ENCODE results near the gene ALG14. TPM values are rescaled to one million over a fixed set of nuclear protein-coding genes. Genes with fewer than 3 reads are reported as not detected.

Gene ALG14
- total and polyA plus RNA-seq, 2 donors (not counting 1 experiment from before 2014, with no cell fraction given) = 0.92 to 2.6 TPM

DNA sequence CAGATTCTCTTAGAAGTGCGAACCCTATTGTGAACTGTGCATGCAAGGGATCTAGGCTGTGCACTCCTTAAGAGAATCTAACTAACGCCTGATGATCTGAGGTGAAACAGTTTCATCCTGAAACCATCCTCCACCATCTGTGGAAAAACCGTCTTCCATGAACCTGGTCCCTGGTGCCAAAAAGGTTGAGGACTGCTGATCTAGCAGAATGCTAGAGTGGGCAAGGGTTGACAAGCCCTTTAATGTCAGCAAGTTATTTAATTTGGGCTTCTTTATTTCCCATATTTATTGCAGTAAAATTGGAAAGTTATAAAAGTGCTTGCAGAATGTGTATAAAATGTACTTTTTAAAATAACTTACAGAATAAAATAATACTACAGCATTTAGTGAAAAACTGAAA, 26.4 kb downstream of the ALG14 start:
- Histone ChIP-seq H3K79me2 (ENCODE audit: control insufficient read depth, insufficient read depth, low read length) (no peaks in the 10 kb centered on the region), H3K4me2 (replicated peaks; ENCODE audit: low read depth, low read length, poor library complexity, severe bottlenecking) (no peak overlapping the region), H2AFZ (ENCODE audit: insufficient read depth, low read depth, low read length, poor library complexity, severe bottlenecking) (no peak overlapping the region), H3K27ac (ENCODE audit: low read length in 2 of 2) (no peak overlapping the region), H3K36me3 (replicated peaks in 1 of 2; ENCODE audit: control extremely low read depth in 1 of 2, control insufficient read depth in 1 of 2, extremely low read depth in 1 of 2, insufficient read depth in 2 of 2, low read length in 1 of 2) (no peaks in the 10 kb centered on the region), H3K4me1 (ENCODE audit: control insufficient read depth in 2 of 2, insufficient read depth in 2 of 2, low read length in 2 of 2) (peaks cover 0 to 3% of the 10 kb centered on the region in 2 donors), H3K9me3 (ENCODE audit: control extremely low read depth in 1 of 3, control insufficient read depth in 2 of 3, insufficient read depth in 1 of 3, low read length in 2 of 3) (no peaks in the 10 kb centered on the region), H3K27me3 (replicated peaks in 1 of 4; ENCODE audit: control extremely low read depth in 1 of 4, control insufficient read depth in 3 of 4, insufficient read depth in 4 of 4, low read length in 3 of 4) (no peaks in the 10 kb centered on the region), H4K20me1 (ENCODE audit: control insufficient read depth, insufficient read depth, low read length, poor library complexity, severe bottlenecking) (no peaks in the 10 kb centered on the region), H3K9ac (ENCODE audit: low read length) (no peak overlapping the region), H3K4me3 (ENCODE audit: control extremely low read depth in 1 of 5, extremely low read depth in 1 of 5, insufficient read depth in 1 of 5, low read depth in 2 of 5, low read length in 4 of 5) (no peak overlapping the region)
- ChIA-PET CTCF (interaction anchor here (3.9 kb wide), 1 partner anchor 192 kb away, joined by 288 read pairs; no protein-coding TSS in a partner anchor), POLR2A (no interaction called here)
- no peak overlapping the region for H3K27ac Mint-ChIP-seq
- intact Hi-C loops (cut with micrococcal nuclease) = loop anchor here (10.0 kb wide), 1 partner anchor 532 kb away; no protein-coding TSS in a partner anchor
- TF ChIP-seq, protein P1, sequence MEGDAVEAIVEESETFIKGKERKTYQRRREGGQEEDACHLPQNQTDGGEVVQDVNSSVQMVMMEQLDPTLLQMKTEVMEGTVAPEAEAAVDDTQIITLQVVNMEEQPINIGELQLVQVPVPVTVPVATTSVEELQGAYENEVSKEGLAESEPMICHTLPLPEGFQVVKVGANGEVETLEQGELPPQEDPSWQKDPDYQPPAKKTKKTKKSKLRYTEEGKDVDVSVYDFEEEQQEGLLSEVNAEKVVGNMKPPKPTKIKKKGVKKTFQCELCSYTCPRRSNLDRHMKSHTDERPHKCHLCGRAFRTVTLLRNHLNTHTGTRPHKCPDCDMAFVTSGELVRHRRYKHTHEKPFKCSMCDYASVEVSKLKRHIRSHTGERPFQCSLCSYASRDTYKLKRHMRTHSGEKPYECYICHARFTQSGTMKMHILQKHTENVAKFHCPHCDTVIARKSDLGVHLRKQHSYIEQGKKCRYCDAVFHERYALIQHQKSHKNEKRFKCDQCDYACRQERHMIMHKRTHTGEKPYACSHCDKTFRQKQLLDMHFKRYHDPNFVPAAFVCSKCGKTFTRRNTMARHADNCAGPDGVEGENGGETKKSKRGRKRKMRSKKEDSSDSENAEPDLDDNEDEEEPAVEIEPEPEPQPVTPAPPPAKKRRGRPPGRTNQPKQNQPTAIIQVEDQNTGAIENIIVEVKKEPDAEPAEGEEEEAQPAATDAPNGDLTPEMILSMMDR (IDR thresholded peaks at IDR 0.05) = no peak
- TF ChIP-seq EZH2 (IDR thresholded peaks at IDR 0.05; ENCODE audit: borderline replicate concordance, insufficient read depth, low read depth, low read length, poor library complexity, severe bottlenecking) = no peak
- H3K9me3 Mint-ChIP-seq (ENCODE audit: insufficient read depth) = no peaks in the 10 kb centered on the region
- ATAC-seq (ENCODE audit: low read depth) = no peak
- H3K4me1 Mint-ChIP-seq = no peaks in the 10 kb centered on the region
- DNase-seq = no peak
- no peak overlapping the region for H3K4me3 Mint-ChIP-seq
- no peaks in the 10 kb centered on the region for H3K27me3 Mint-ChIP-seq
- WGBS (ENCODE audit: insufficient coverage) = no CpG with 5 or more reads among the region's 3 CpGs

DNA sequence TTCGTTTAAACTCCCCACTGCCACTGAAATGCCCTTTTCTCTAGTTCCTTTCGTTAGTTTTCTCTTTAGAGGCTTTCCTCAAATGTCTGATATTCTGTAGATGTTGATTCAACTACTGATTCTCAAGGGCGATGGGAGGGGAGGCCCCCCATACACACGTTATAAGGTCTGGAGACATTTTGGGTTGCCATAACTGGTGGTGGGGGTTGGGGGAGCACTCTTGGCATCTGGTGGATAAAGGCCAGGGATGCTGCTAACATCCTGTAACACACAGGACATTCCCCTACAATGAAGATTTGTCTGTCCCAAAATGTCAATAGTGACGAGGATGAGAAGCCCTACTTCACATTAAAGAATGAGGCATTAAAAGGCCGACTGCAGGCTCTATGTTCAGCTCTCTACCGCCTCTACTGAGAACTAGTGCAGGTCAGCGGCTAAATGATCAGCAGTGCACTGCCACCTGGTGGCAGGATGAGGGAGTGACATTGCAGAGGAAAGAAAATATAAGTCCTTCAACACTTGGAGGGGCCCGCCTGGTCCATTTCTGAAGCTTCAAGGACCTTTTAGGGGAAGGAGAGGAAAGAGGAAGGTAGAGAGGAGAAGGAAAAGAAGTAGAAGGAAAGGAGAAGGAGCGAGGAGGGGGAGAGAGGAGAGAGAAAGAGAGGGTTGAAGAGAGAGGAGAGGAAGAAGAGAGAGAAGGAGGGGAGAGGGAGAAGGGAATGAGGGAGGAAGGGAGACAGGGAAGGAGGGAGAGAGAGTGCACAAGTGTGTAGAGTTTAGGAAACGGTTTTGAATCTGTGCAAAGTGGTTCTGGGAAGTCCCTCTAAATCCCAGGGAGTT, 29.4 kb downstream of the ALG14 start:
- peak overlapping the region; percentile 39 for H2AFZ ChIP-seq (ENCODE audit: insufficient read depth, low read depth, low read length, poor library complexity, severe bottlenecking)
- peaks cover 0 to 3% of the 10 kb centered on the region in 2 donors for H3K4me1 ChIP-seq (ENCODE audit: control insufficient read depth in 2 of 2, insufficient read depth in 2 of 2, low read length in 2 of 2)
- intact Hi-C loops (cut with micrococcal nuclease) = loop anchor here (1.0 to 10.0 kb wide), 5 partner anchors 29 to 529 kb away; partner anchors contain the start of genes ALG14 and RWDD3
- H3K4me2 ChIP-seq (replicated peaks; ENCODE audit: low read depth, low read length, poor library complexity, severe bottlenecking) = peak overlapping the region; percentile 32
- H3K36me3 ChIP-seq (replicated peaks in 1 of 2; ENCODE audit: control extremely low read depth in 1 of 2, control insufficient read depth in 1 of 2, extremely low read depth in 1 of 2, insufficient read depth in 2 of 2, low read length in 1 of 2) = no peaks in the 10 kb centered on the region
- H3K9me3 ChIP-seq (ENCODE audit: control extremely low read depth in 1 of 3, control insufficient read depth in 2 of 3, insufficient read depth in 1 of 3, low read length in 2 of 3) = no peaks in the 10 kb centered on the region
- ATAC-seq (ENCODE audit: low read depth) = peak; percentile 99
- DNase-seq = peak; percentile 87
- no peaks in the 10 kb centered on the region for H3K27me3 Mint-ChIP-seq
- CTCF ChIA-PET = interaction anchor here (0.5 to 3.9 kb wide), 54 partner anchors 9 to 623 kb away, joined by 3 to 288 read pairs (median 4); partner anchors contain the start of genes ALG14, CNN3 and RWDD3
- H3K79me2 ChIP-seq (ENCODE audit: control insufficient read depth, insufficient read depth, low read length) = no peaks in the 10 kb centered on the region
- no peak overlapping the region for H3K9ac ChIP-seq (ENCODE audit: low read length)
- no peaks in the 10 kb centered on the region for H3K27me3 ChIP-seq (replicated peaks in 1 of 4; ENCODE audit: control extremely low read depth in 1 of 4, control insufficient read depth in 3 of 4, insufficient read depth in 4 of 4, low read length in 3 of 4)
- no peaks in the 10 kb centered on the region for H3K4me1 Mint-ChIP-seq
- H3K4me3 Mint-ChIP-seq = no peak overlapping the region
- no peaks in the 10 kb centered on the region for H4K20me1 ChIP-seq (ENCODE audit: control insufficient read depth, insufficient read depth, low read length, poor library complexity, severe bottlenecking)
- no peak for TF ChIP-seq EZH2 (IDR thresholded peaks at IDR 0.05; ENCODE audit: borderline replicate concordance, insufficient read depth, low read depth, low read length, poor library complexity, severe bottlenecking)
- TF ChIP-seq, protein P1 (IDR thresholded peaks at IDR 0.05) = peak; percentile 99
- WGBS (ENCODE audit: insufficient coverage) = 11% methylated on average over 7 of the region's 11 CpGs
- no peak overlapping the region for H3K27ac Mint-ChIP-seq
- H3K9me3 Mint-ChIP-seq (ENCODE audit: insufficient read depth) = no peaks in the 10 kb centered on the region
- H3K27ac ChIP-seq (ENCODE audit: low read length in 2 of 2) = no peak overlapping the region
- H3K4me3 ChIP-seq (ENCODE audit: control extremely low read depth in 1 of 5, extremely low read depth in 1 of 5, insufficient read depth in 1 of 5, low read depth in 2 of 5, low read length in 4 of 5) = no peak overlapping the region
- POLR2A ChIA-PET = interaction anchor here (0.8 to 1.0 kb wide), 2 partner anchors 187 to 189 kb away, joined by 8 to 20 read pairs; no protein-coding TSS in a partner anchor
